ENCODE results near the gene VSTM2B.

GRCh38 chr19:29517412-29517811 is 8.4 kb upstream of the VSTM2B start:
- TF ChIP-seq, protein P1, sequence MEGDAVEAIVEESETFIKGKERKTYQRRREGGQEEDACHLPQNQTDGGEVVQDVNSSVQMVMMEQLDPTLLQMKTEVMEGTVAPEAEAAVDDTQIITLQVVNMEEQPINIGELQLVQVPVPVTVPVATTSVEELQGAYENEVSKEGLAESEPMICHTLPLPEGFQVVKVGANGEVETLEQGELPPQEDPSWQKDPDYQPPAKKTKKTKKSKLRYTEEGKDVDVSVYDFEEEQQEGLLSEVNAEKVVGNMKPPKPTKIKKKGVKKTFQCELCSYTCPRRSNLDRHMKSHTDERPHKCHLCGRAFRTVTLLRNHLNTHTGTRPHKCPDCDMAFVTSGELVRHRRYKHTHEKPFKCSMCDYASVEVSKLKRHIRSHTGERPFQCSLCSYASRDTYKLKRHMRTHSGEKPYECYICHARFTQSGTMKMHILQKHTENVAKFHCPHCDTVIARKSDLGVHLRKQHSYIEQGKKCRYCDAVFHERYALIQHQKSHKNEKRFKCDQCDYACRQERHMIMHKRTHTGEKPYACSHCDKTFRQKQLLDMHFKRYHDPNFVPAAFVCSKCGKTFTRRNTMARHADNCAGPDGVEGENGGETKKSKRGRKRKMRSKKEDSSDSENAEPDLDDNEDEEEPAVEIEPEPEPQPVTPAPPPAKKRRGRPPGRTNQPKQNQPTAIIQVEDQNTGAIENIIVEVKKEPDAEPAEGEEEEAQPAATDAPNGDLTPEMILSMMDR (conservative IDR thresholded peaks at IDR 0.05 in 1 of 2, IDR thresholded peaks at IDR 0.05 in 1 of 2; ENCODE audit: extremely low read depth in 1 of 2, insufficient read depth in 1 of 2, low read depth in 1 of 2, low read length in 2 of 2): no peak
- no peak for TF ChIP-seq EZH2 (IDR thresholded peaks at IDR 0.05; ENCODE audit: borderline replicate concordance, low read length)
